ENCODE data around the gene LRATD1.

Gene LRATD1

GRCh38 chr2:14638488-14638887, 6.0 kb downstream of the LRATD1 start:
- in situ Hi-C loops (cut with MboI; ENCODE audit: low sequenced_read_pairs, unreplicated experiment) = no loop called here

GRCh38 chr2:14641116-14641515, 8.6 kb downstream of the LRATD1 start:
- no peak for DNase-seq (ENCODE audit: low spot score)
- no peak for TF ChIP-seq CTCF (IDR thresholded peaks at IDR 0.05; ENCODE audit: borderline replicate concordance, control extremely low read depth, extremely low read depth, insufficient read depth, missing control alignments)
- in situ Hi-C loops (cut with MboI; ENCODE audit: low sequenced_read_pairs, unreplicated experiment) = no loop called here

More at GRCh38 chr2:14638488-14638887, 6.0 kb downstream of the LRATD1 start:
- DNase-seq (ENCODE audit: low spot score) = no peak
- no peak for TF ChIP-seq CTCF (IDR thresholded peaks at IDR 0.05; ENCODE audit: borderline replicate concordance, control extremely low read depth, extremely low read depth, insufficient read depth, missing control alignments)

- DNase-seq (ENCODE audit: low spot score) = no peak
- in situ Hi-C loops (cut with MboI; ENCODE audit: low sequenced_read_pairs, unreplicated experiment) = no loop called here
- TF ChIP-seq CTCF (IDR thresholded peaks at IDR 0.05; ENCODE audit: borderline replicate concordance, control extremely low read depth, extremely low read depth, insufficient read depth, missing control alignments) = peak; percentile 7
Measured at GRCh38 chr2:14642499-14642898, 10.0 kb downstream of the LRATD1 start.

- in situ Hi-C loops (cut with MboI; ENCODE audit: low sequenced_read_pairs, unreplicated experiment) = no loop called here
- DNase-seq (ENCODE audit: low spot score) = no peak
- no peak for TF ChIP-seq CTCF (IDR thresholded peaks at IDR 0.05; ENCODE audit: borderline replicate concordance, control extremely low read depth, extremely low read depth, insufficient read depth, missing control alignments)
Measured at GRCh38 chr2:14647714-14648113, 15.2 kb downstream of the LRATD1 start.

- TF ChIP-seq CTCF (IDR thresholded peaks at IDR 0.05; ENCODE audit: borderline replicate concordance, control extremely low read depth, extremely low read depth, insufficient read depth, missing control alignments) = no peak
- in situ Hi-C loops (cut with MboI; ENCODE audit: low sequenced_read_pairs, unreplicated experiment) = no loop called here
- no peak for DNase-seq (ENCODE audit: low spot score)
Measured at GRCh38 chr2:14650066-14650465, 17.5 kb downstream of the LRATD1 start.

- DNase-seq (ENCODE audit: low spot score) = no peak
- in situ Hi-C loops (cut with MboI; ENCODE audit: low sequenced_read_pairs, unreplicated experiment) = no loop called here
- TF ChIP-seq CTCF (IDR thresholded peaks at IDR 0.05; ENCODE audit: borderline replicate concordance, control extremely low read depth, extremely low read depth, insufficient read depth, missing control alignments) = no peak
Measured at GRCh38 chr2:14654835-14655282, 22.3 kb downstream of the LRATD1 start.

GRCh38 chr2:14656146-14656545, 23.6 kb downstream of the LRATD1 start:
- in situ Hi-C loops (cut with MboI; ENCODE audit: low sequenced_read_pairs, unreplicated experiment) = no loop called here
- no peak for DNase-seq (ENCODE audit: low spot score)
- TF ChIP-seq CTCF (IDR thresholded peaks at IDR 0.05; ENCODE audit: borderline replicate concordance, control extremely low read depth, extremely low read depth, insufficient read depth, missing control alignments) = no peak
